GM12878 (cell line): ENCODE measurements around the gene PAX5. TPM values are rescaled to one million over a fixed set of nuclear protein-coding genes. Genes with fewer than 3 reads are reported as not detected.

Source experiments
- ATAC-seq: fragments of 200-7000 bp; cut with Tn5 transposase; 3 replicates; pipeline ENCODE4 v1.9.1; 2020; ENCODE audit warnings: mild to moderate bottlenecking, moderate library complexity
- BruUV-seq: library from RNA; stranded (reverse); fragments of 400-500 nt; replicated peaks from 2 replicates; lab custom pipeline; 2021; lab: Mats Ljungman, UMichigan
- CTCF ChIA-PET: fragments of 300-600 bp; sonication (Branson Sonifier 250); formaldehyde crosslinking; extraction: SDS; loops from one replicate; lab custom pipeline; 2021; ENCODE audit warnings: inconsistent platforms; lab: Yijun Ruan, JAX
- POLR2A ChIA-PET: fragments of 350-600 bp; formaldehyde crosslinking; extraction: SDS; loops from one replicate; lab custom pipeline; 2021; ENCODE audit warnings: inconsistent platforms; lab: Charles Lee
- RAD21 ChIA-PET: fragments of 300-600 bp; sonication (Branson Sonifier 250); formaldehyde crosslinking; loops from one replicate; lab custom pipeline; 2023; ENCODE audit warnings: antibody characterized with exemption; ENCODE audit not compliant: unreplicated experiment; lab: Charles Lee
- SMC1A ChIA-PET: fragments of 300-600 bp; sonication (Branson Sonifier 250); formaldehyde crosslinking; loops from one replicate; lab custom pipeline; 2023; ENCODE audit not compliant: unreplicated experiment, uncharacterized antibody; lab: Charles Lee
- DNase-seq: peaks from one replicate; pipeline ENCODE4 v3.0.0-alpha.2; 2011; ENCODE audit warnings: low read depth, low spot score
- FAIRE-seq: peaks from 3 replicates; lab custom pipeline; 2011; peaks lifted over from hg19 to GRCh38; lab: Jason Lieb, UNC
- H2AFZ ChIP-seq: 2 replicates; pipeline ENCODE4 v1.6.0; 2011; ENCODE audit warnings: low read depth, low read length, control low read depth; ENCODE audit not compliant: control insufficient read depth
- H3K27ac ChIP-seq: 2 replicates; pipeline ENCODE4 v1.5.1; 2011; ENCODE audit warnings: control low read depth; ENCODE audit not compliant: control insufficient read depth, insufficient read depth
- H3K27me3 ChIP-seq, 2 experiments: replicated peaks in 1 of 2; 2 replicates each; pipeline versions ENCODE4 v1.6.0 to v1.6.1; 2011; ENCODE audit warnings: low read length in 1 of 2; ENCODE audit not compliant: control insufficient read depth in 2 of 2, insufficient read depth in 2 of 2
- H3K36me3 ChIP-seq, 2 experiments: 2 replicates each; pipeline ENCODE4 v1.5.1; 2011; ENCODE audit warnings: low read length in 1 of 2; ENCODE audit not compliant: control insufficient read depth in 2 of 2, insufficient read depth in 2 of 2
- H3K4me1 ChIP-seq: 2 replicates; pipeline ENCODE4 v1.6.1; 2011; ENCODE audit warnings: mild to moderate bottlenecking, low read length, moderate library complexity, mixed read lengths; ENCODE audit not compliant: control insufficient read depth, insufficient read depth
- H3K4me2 ChIP-seq: 2 replicates; pipeline ENCODE4 v1.6.0; 2011; ENCODE audit warnings: control low read depth; ENCODE audit not compliant: control insufficient read depth, insufficient read depth
- H3K4me3 ChIP-seq: fragments of 200-600 bp; sonication (generic); 2 replicates; pipeline ENCODE4 v1.5.1; 2016
- H3K79me2 ChIP-seq: 2 replicates; pipeline ENCODE4 v1.6.0; 2011; ENCODE audit warnings: low read length; ENCODE audit not compliant: control insufficient read depth, insufficient read depth
- H3K9ac ChIP-seq: 2 replicates; pipeline ENCODE4 v1.8.0; 2011; ENCODE audit warnings: low read length, control low read depth, mixed read lengths; ENCODE audit not compliant: control insufficient read depth, insufficient read depth
- H3K9me3 ChIP-seq: replicated peaks from 3 replicates; pipeline ENCODE4 v1.5.1; 2011; ENCODE audit warnings: mild to moderate bottlenecking, low read length; ENCODE audit not compliant: control insufficient read depth, insufficient read depth
- H4K20me1 ChIP-seq: 2 replicates; pipeline ENCODE4 v1.6.0; 2011; ENCODE audit not compliant: control insufficient read depth, insufficient read depth
- BHLHE40 ChIP-seq, 2 experiments: fragments of 450-650 bp in 1 of 2; IDR thresholded peaks; 2 replicates each; pipeline ENCODE4 v1.6.1; 2011 to 2017; ENCODE audit warnings: low read depth in 2 of 2, borderline replicate concordance in 1 of 2, improper control_type of control experiment in 1 of 2, low read length in 1 of 2, mild to moderate bottlenecking in 1 of 2
- EGR1 ChIP-seq, 2 experiments: IDR thresholded peaks; 1 replicate in 1 of 2; 2 replicates in 1 of 2; pipeline ENCODE4 v1.6.1; 2011 to 2012; ENCODE audit warnings: low read depth in 2 of 2, low read length in 2 of 2, borderline replicate concordance in 1 of 2, mild to moderate bottlenecking in 1 of 2, moderate library complexity in 1 of 2
- ESRRA ChIP-seq: IDR thresholded peaks from 2 replicates; pipeline ENCODE4 v1.6.1; 2012; ENCODE audit warnings: mild to moderate bottlenecking, low read length, improper control_type of control experiment
- SUZ12 ChIP-seq: fragments of 200-600 bp; sonication (generic); IDR thresholded peaks from one replicate; pipeline ENCODE4 v1.6.1; 2018; ENCODE audit warnings: antibody characterized with exemption, mild to moderate bottlenecking; ENCODE audit not compliant: unreplicated experiment
- WGBS: methylation state at CpG from one replicate; pipeline ENCODE4 v1.1.6; 2016; ENCODE audit warnings: low lambda C conversion rate; ENCODE audit not compliant: insufficient replicate concordance, insufficient coverage; ENCODE audit errors: missing lambda C conversion rate; 5-methylcytosine and 5-hydroxymethylcytosine counted together
- in situ Hi-C: fragments of 300-500 bp; cut with MboI; formaldehyde crosslinking; loops from 9 replicates; pipeline ENCODE4 v1.14.3; 2018; ENCODE audit warnings: mixed read lengths
- intact Hi-C: fragments of 100-400 bp; cut with micrococcal nuclease; formaldehyde crosslinking; loops from one replicate; pipeline ENCODE4 v1.14.2; 2022; ENCODE audit not compliant: unreplicated experiment
- polyA plus RNA-seq, 11 experiments: library from polyadenylated mRNA; depleted of rRNA in 4 of 11; unstranded in 6 of 11; stranded (reverse) in 5 of 11; fragments of >200 nt; fragmentation: Nextera tagmentation in 4 of 11; fragmentation: Illumina TruSeq in 1 of 11; extraction: Ambion mirVana in 4 of 11; extraction: Trizol in 1 of 11; gene quantifications; 1 replicate in 1 of 11; 2 replicates in 10 of 11; pipeline versions ENCODE4 v1.2.1 to v1.2.3, GENCODE V29; 2011 to 2016; ENCODE audit warnings: inconsistent platforms in 2 of 11, missing spikeins in 2 of 11, low read depth in 1 of 11
- total RNA-seq, 4 experiments: library from RNA; depleted of rRNA in 3 of 4; stranded (reverse); fragments of >200 nt in 3 of 4; fragmentation: Illumina TruSeq in 1 of 4; extraction: Trizol in 1 of 4; gene quantifications; 2 replicates each; pipeline versions ENCODE4 v1.2.1 to v1.2.3, GENCODE V29; 2013 to 2021
- TF ChIP-seq, protein P1 (sequence below): IDR thresholded peaks from 2 replicates; pipeline ENCODE4 v1.6.1; 2011; ENCODE audit warnings: borderline replicate concordance, low read depth, mild to moderate bottlenecking, moderate library complexity, mixed read lengths, low read length; ENCODE audit not compliant: insufficient read depth; ENCODE audit errors: extremely low read length
- TF ChIP-seq, protein P2 (sequence below): fragments of 450-650 bp; conservative IDR thresholded peaks from 2 replicates; pipeline ENCODE4 v1.6.1; 2017; ENCODE audit warnings: mild to moderate bottlenecking, moderate library complexity

The PAX5 gene
- total and polyA plus RNA-seq, 10 of the 15 experiments (the other 5 are each of a cell fraction or from before 2014, with no cell fraction given), result 2.2 to 123 (median 31.9) TPM

DNA sequence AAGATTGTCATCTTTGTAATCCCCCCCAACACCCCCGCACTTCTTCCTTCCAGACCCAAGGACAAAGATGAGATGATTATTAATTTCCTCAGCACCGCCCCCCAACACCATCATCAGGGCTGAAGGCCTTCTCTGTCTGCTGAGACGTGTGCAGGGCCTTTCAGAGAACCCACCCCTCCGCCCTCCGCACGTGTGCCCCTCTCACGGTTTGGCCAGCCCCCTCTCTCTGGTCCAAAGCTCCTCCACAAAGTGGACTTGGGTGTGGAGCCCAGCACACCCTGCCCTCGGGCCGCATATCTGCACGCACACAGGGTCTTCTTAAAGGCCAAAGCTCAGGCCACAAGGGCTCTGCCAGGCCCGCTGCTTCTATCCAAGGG, 32.0 kb downstream of the PAX5 start:
- H3K9me3 ChIP-seq, result no peaks in the 10 kb centered on the region
- peak overlapping the region; percentile 84 for H3K4me2 ChIP-seq
- peaks cover 88% of the 10 kb centered on the region for H3K79me2 ChIP-seq
- ATAC-seq (no peak), FAIRE-seq (no peak), DNase-seq (no peak)
- TF ChIP-seq, protein P1, sequence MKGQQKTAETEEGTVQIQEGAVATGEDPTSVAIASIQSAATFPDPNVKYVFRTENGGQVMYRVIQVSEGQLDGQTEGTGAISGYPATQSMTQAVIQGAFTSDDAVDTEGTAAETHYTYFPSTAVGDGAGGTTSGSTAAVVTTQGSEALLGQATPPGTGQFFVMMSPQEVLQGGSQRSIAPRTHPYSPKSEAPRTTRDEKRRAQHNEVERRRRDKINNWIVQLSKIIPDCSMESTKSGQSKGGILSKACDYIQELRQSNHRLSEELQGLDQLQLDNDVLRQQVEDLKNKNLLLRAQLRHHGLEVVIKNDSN, result no peak
- TF ChIP-seq SUZ12 (no peak), ESRRA (no peak), EGR1 (IDR thresholded peaks at IDR 0.05; ENCODE audit: borderline replicate concordance in 1 of 2, low read depth in 2 of 2, low read length in 2 of 2) (peak in 1 of 2 experiments; percentile 21; a peak in 1 of 3 replicates), BHLHE40 (IDR thresholded peaks at IDR 0.05; ENCODE audit: borderline replicate concordance in 1 of 2, low read depth in 2 of 2, low read length in 1 of 2) (peak; percentile 51 to 66; a peak in 1 of 4 replicates)
- TF ChIP-seq, protein P2, sequence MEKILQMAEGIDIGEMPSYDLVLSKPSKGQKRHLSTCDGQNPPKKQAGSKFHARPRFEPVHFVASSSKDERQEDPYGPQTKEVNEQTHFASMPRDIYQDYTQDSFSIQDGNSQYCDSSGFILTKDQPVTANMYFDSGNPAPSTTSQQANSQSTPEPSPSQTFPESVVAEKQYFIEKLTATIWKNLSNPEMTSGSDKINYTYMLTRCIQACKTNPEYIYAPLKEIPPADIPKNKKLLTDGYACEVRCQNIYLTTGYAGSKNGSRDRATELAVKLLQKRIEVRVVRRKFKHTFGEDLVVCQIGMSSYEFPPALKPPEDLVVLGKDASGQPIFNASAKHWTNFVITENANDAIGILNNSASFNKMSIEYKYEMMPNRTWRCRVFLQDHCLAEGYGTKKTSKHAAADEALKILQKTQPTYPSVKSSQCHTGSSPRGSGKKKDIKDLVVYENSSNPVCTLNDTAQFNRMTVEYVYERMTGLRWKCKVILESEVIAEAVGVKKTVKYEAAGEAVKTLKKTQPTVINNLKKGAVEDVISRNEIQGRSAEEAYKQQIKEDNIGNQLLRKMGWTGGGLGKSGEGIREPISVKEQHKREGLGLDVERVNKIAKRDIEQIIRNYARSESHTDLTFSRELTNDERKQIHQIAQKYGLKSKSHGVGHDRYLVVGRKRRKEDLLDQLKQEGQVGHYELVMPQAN, result 0 out of 2 replicates have a peak, but pooled peaks have one; percentile 31
- intact Hi-C loops, result loop anchor here (10.0 kb wide), 1 partner anchor 57 kb away; no protein-coding TSS in a partner anchor
- in situ Hi-C loops, result no loop called here
- no TSS peak for BruUV-seq
- H4K20me1 ChIP-seq, result no peaks in the 10 kb centered on the region
- 4% methylated on average over 11 of the region's 11 CpGs for WGBS
- POLR2A ChIA-PET, result interaction anchor here (0.8 to 17.3 kb wide), 4 partner anchors 8 to 78 kb away, joined by 3 to 354 read pairs (median 19); partner anchors contain the start of gene PAX5
- CTCF ChIA-PET, result interaction anchor here (0.6 to 7.5 kb wide), 5 partner anchors 9 to 333 kb away, joined by 3 to 112 read pairs (median 4); no protein-coding TSS in a partner anchor
- H2AFZ ChIP-seq, result no peak overlapping the region
- H3K36me3 ChIP-seq, result peaks cover 13 to 17% of the 10 kb centered on the region in 2 experiments; a peak in 3 of 4 replicates
- peak overlapping the region; percentile 45; the same call in 1 of the 2 replicates for H3K4me3 ChIP-seq
- RAD21 ChIA-PET, result interaction anchor here (1.3 to 7.6 kb wide), 5 partner anchors 8 to 322 kb away, joined by 5 to 175 read pairs (median 10); no protein-coding TSS in a partner anchor
- H3K9ac ChIP-seq, result peak overlapping the region; percentile 67
- H3K27me3 ChIP-seq, result no peaks in the 10 kb centered on the region
- SMC1A ChIA-PET, result interaction anchor here (1.1 to 1.5 kb wide), 2 partner anchors 9 to 20 kb away, joined by 3 to 12 read pairs; no protein-coding TSS in a partner anchor
- peaks cover 91% of the 10 kb centered on the region for H3K4me1 ChIP-seq
- H3K27ac ChIP-seq, result peak overlapping the region; percentile 98
